ENCODE results near the gene ZNF490.
"Not testable (repeated sequence)": the region's sequence is repeated elsewhere in the genome, so short reads cannot be mapped to it uniquely, and the experiment has no call there.

ZNF490 gene

DNA sequence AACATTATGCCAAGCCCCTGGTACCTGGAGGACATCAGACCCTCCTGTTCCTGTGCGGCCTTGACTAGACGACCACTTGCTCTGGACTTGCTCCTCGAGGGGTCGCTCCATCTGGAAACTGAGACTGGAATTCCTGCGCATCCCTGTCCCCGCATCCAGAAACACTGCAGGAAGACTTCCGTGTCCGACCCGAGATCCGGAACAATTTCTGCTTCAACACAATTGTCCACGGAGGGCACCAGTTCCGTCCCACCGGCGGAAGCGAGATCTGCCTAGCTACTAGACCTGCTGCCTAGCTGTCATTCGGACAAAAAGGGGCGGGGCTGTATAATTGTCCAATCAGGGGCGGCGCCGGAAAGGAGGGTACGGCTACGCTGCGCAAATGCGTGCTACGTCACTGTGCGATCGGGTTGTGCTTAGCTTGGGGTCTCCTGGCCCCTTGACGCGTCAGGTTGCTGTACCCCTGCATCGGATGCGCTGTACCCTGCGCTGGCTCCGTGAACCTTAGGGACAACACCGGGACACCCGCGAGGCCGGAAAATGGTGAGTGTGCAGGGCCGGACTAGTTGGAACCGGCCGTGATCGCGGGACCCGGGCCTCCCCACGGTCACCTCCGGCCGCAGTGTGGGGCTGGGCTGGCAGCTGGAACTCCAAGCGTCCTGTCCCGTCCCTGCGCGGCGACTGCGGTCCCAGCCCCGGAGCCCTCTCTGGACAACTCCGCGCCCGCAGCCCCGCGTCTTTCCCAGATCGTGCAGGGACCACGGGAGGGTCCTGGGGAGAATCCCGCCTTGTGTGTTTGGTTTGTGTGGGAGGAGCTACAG lies at the start of gene ZNF490, which contains the start of gene ZNF791:
Gene ZNF490, minus strand, starts transcription at position 274 of the 821 bp plus-strand sequence. Its CDS starts 133 bp downstream, at position 141.
Gene ZNF791, plus strand, starts transcription at position 381 of the 821 bp plus-strand sequence. Its CDS starts 160 bp downstream, at position 541.
- DNase-seq (ENCODE audit: low read depth, low spot score) = peak; percentile 73
- H3K27ac ChIP-seq = peak within 1 kb of the TSS; percentile 88

DNA sequence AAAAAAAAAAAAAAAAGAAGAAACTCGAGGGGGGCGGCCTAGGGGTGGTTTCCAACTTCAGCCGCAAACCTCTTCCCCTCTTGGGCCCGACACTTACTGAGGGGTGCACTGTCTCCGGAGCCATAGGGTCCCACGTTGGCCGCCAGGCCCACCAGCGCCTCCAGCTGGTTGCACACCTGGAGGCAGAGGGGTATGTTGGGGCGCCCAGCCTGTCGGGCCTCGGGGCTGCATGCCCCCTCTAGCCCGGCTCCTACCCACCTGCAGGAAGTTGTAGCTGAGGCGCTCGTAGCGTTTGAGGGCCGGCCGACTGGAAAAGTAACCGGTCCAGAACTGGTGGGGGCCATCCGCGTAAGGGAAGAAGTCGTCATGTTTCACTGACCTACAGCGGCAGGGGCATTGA lies 47.4 kb upstream of the ZNF490 start:
- H3K27ac ChIP-seq = no peak overlapping the region
- no peak for DNase-seq (ENCODE audit: low read depth, low spot score)

DNA sequence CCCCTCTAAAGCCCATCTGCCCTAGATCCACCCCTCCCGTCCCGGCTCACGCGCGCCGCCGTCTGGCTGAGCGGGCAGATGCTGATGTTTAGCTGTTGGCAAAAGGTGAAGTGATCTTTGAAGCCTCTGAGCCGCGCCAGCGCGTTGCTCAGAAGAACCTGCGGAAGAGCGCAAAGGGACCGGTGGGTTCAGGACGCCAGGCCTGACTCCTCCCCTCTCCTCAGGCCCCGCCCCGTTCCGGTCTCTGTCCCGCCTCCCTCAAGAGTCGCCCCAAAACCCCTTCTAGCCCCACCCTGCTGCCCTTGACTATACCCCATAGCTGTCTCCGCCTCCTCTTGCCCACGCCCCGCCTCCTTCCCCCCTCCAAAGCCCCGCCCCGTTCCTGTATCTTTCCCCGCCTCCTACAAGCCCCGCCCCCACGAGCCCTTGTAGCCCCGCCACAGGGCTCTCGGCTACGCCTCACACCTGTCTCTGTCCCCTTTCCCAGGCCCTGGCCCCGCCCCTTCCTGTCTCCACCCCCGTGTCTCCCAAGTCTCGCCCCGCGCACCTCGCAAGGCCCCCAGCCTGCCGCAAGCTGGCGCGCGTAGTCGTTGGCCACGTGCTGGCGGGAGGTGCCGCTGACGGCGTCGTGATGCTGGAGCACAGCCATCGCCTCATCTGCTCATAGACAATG lies 46.4 kb upstream of the ZNF490 start:
- H3K27ac ChIP-seq = no peak overlapping the region
- DNase-seq (ENCODE audit: low read depth, low spot score) = no peak

DNA sequence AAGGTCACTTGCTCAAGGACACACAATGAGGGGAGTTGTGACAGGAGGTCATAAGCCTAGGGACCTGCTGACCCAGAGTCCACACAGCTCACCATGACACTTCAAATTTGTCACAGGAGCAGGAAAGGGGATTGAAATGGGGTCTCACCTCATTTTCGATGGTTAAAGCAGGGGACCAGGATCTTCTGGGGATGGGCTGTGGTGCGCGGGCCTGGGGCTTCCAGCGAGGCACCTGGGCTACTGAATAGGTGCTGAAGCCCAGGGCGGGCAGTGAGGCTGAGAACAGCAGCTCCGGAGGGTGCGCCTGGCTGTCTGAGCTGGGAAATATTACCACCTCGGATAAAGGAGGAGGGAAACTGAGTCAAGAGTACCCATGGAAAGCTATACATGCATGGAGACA lies 44.9 kb upstream of the ZNF490 start:
- H3K27ac ChIP-seq = no peak overlapping the region
- no peak for DNase-seq (ENCODE audit: low read depth, low spot score)

DNA sequence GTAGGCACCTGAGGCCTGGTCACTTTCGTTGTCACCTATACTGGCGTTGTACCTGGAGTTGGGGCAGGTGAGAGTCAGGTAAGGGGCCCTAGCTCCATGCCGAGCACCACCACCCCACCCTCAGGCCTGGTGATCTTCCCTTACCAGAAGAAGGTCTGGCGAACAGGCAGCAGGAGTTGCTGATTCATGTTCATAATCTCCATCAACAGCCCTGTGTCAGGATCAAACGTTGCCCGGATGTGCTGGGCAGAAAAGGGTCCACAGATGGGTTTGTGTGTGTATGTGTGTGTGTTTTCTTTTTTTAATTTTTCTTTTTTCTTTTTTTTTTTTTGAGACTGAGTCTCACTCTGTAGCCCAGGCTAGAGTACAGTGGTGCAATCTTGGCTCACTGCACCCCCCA lies 41.6 kb upstream of the ZNF490 start:
- no peak for DNase-seq (ENCODE audit: low read depth, low spot score)
- H3K27ac ChIP-seq = no peak overlapping the region

DNA sequence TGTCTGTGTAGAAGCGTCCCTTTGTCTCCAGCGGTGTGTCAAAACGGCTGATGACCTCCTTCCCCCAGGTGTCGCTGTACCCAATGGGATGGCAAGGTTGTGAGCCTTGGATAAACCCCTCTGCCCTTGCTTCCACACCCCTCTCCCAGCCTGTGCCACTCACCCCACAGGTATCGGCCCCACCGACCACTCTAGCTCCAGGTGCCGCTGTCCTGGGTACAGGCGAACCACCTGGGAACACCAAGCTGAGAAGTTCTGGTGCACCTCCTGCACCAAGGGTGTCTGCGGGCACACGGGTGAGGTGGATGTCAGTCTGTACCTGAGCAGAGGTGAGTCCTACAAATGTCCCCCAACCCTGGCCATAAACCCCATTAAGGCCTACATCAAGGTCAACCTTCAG lies 39.3 kb upstream of the ZNF490 start:
- DNase-seq (ENCODE audit: low read depth, low spot score) = no peak
- H3K27ac ChIP-seq = no peak overlapping the region

DNA sequence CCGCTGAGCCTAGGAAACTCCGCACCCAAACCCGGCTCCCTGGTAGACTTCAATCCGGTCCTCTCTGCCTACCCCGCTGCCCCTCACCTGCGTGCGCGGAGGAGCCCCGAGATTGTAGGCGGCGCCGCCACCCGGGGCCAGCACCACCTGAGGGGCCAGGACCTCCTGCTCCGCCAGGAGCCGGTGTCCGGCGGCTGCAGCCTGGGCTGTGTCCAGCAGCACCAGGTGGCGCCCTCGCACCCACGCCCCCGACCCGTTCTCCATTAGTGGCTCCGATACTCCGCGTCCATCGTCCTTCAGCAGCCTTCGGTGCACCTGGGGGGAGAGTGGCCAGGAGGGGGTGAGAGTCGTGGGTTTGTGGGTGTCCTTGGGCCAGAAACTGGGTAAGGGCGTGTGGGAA lies 37.5 kb upstream of the ZNF490 start:
- DNase-seq (ENCODE audit: low read depth, low spot score) = no peak
- H3K27ac ChIP-seq = no peak overlapping the region

DNA sequence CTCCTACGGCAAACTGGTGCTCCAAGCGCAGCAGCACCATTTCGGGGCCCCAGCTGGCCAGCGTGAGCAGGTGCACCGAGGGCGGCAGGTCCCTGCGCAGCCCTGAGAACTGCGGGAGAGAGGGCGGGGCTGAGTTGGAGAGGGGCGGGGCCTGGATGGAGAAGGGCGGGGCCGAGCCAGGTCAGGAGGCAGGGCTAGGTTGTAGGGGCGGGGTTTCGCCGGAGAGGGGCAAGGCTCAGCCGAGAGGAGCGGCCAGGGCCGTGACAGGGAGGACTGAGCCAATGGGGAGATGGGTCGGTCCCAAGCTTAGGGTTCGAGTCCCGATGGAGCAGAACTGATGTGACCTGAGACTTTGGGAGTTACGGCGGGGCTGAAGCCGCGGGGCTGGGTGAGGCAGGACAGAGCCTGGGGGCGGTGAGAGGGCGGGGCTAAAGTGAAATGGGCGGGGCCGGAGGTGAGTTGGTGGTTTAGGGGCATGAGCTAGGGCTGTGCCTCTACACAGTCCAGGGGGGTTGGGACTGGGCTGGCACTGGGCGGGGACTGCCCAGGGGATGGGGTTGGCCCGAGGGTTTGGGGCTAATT lies 37.0 kb upstream of the ZNF490 start:
- no peak for DNase-seq (ENCODE audit: low read depth, low spot score)
- H3K27ac ChIP-seq = no peak overlapping the region

DNA sequence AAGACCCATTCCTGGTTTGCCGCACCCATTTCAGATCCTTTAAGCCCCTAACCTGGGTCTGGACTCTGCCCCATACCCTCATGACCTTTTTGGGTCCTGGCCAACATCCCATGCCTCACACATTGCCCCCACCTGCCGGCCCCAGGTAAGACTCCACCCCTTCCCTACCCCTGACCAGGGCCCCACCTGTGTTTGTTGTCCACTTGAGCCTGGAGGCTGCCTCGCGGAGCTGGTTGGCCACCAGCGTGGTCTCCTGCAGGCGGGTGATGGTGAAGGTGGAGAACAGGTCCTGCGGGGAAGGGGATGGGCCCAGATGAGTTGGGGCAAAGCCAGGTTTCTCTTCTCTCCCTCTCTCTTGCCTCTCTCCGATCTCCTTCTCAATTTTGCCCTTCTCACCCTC lies 36.4 kb upstream of the ZNF490 start:
- no peak overlapping the region for H3K27ac ChIP-seq
- DNase-seq (ENCODE audit: low read depth, low spot score) = no peak

DNA sequence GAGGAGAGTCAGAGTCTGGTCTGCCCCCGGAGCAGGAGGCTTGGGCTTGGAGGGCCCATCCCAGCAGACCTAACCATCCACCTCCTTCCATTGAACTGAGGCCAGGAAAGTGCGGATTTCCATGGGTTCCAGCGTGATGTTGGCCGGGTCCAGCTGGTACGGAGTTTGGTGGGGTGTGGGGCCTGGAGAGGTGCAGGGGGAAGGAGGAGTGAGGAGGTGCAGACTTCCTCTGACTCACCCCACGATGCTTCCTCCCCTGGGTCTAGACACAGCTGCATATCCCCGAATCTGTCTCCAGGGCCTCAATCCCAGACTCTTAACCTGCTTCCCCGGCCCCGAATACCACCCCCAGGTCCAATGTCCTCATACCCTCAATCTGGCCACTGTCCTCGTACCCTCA lies 35.9 kb upstream of the ZNF490 start:
- no peak for DNase-seq (ENCODE audit: low read depth, low spot score)
- H3K27ac ChIP-seq = no peak overlapping the region

DNA sequence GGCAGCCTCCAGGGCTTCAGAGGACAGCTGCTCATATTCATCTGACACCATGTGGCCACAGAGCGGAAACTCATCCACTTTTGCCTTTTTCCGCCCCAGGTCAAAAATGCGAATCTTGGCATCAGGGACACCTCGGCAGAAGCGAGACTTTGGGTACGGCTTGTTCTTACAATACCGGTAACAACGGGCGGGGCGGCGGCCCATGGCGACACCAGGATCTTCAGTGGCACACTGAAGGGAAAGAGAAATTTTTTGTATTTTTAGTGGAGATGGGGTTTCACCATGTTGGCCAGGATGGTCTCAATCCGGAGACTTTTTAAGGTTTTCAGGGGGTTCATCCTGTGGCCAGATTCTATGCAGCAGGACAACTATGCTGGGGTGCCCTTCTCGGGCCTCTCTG lies 33.1 kb upstream of the ZNF490 start:
- not testable (repeated sequence) for H3K27ac ChIP-seq; DNase-seq (ENCODE audit: low read depth, low spot score)

DNA sequence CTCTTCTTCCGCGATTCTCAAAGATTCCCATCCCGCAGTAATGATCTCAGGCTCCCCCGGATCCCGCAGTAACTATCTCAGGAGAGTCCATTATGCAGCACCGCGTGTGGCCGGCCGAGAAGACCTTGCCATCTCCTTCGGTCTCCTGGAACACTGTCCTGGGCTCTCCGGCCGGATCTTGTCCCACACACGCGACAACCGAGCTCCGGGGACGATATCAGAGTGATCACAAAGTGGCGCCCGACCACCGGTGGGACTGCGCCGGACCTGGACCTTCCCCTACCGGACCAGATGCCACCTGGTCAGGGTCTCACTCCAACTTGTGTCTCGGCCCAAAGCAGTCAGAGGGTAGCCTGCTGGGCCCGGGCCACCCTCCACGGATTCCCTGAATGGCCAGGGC lies 31.9 kb upstream of the ZNF490 start:
- H3K27ac ChIP-seq = no peak overlapping the region
- DNase-seq (ENCODE audit: low read depth, low spot score) = no peak

DNA sequence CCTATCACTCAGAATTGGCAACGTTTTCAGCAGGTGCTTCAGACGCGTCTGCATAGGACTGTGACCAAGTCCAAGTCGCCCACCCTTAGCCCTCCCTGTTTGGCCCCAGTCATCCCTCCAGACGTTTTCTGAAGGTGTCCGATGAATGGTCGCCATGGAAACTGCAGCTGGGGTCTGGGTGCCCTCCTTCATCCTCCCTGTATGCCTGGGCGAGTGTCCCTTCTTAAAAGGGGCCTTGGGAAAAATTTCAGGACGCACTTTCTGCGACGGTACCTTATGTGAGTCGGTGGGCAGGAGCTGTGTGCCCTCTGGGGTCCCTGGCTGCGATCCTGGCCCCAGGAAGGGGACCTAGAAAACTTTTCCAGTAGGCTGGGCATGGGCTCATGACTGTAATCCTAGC lies 30.8 kb upstream of the ZNF490 start:
- no peak overlapping the region for H3K27ac ChIP-seq
- DNase-seq (ENCODE audit: low read depth, low spot score) = no peak

DNA sequence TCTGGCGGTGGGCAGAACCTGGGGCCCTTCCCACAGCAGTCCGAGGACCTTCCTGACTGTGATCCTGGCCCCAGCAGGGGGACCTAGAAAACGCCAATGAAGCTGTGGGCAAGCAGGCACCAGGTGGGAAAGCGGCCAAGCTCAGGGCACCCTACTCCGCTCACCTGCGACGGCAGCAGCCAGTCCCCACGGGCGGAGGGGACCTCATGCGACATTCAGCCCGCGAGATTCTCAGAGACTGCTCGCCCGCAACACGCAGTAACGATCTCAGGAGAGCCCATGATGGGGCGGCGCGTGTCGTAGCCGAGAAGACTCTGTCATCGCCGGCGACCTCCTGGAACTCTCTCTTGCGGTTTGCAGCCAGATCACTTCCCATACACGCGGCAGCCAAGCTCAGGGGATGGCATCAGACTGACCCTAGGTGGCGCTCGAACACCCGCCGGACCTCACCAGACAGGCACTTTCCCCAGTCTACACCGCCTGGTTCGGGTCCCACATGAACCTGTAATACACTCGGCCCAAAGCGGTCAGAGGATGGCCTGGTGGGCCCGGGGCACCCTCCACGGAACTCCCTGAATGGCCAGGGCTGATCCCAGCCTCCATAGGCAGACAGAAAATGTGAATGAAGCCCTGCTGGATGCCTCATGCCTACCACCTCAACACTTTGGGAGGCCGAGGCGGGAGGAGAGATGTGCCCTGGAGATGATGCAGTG lies 29.4 kb upstream of the ZNF490 start:
- peak; percentile 27 for DNase-seq (ENCODE audit: low read depth, low spot score)
- no peak overlapping the region for H3K27ac ChIP-seq

DNA sequence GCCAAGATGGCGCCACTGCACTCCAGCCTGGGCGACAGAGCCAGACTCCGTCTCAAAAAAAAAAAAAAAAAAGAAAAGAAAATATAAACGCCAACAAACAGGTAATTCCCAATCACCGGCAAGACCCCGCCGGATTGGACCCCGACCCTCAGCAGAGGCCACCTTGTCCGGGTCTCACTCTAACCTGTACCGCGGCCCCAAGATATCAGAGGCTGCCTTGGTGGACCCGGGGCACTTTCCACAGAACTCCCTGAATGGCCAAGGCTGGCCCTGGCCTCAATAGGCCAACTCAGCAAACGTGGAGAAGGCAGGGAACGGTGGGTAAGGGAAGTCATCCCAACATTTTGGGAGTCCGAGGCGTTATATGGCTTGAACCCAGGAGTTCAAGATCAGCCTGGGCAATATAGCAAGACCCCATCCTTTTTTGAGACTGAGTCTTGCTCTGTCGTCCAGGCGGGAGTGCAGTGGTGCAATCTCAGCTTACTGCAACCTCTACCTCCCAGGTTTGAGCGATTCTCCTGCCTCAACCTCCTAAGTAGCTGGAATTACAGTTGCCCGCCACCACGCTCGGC lies 28.1 kb upstream of the ZNF490 start:
- no peak overlapping the region for H3K27ac ChIP-seq
- no peak for DNase-seq (ENCODE audit: low read depth, low spot score)

DNA sequence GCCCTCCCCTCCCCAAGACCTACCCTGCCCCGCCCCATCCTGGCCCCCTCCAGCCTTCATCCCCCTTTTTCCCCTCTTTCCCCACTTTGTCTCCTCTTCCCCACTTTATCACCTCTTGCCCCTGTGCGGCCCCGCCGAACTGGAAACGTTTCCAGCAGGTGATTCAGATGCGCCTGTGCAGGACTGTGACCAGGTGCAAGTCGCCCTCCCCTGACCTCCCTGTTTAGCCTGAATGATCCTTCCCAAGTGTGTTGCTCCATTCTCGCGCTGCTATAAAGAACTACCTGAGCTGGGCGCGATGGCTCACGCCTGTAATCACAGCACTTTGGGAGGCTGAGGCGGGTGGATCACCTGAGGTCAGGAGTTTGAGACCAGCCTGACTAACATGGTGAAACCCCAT lies 26.0 kb upstream of the ZNF490 start:
- no peak overlapping the region for H3K27ac ChIP-seq
- no peak for DNase-seq (ENCODE audit: low read depth, low spot score)

DNA sequence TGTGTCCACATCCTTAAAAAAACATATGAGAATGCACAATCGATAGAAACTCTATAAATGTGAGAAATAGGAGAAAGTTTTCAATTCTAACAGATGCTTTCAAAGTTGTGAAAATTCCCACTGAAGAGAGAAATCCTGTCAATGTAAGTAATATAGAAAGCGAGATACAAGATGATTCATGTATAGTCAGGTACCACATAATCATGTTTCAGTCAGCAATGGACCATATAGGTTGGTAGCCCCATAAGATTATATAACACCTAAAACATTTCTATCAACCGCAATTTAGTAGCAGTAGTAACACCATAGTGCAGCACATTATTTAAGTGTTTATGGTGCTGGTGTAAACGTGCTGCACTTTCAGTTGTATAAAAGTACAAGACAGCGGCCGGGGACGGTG lies 18.6 kb upstream of the ZNF490 start:
- no peak overlapping the region for H3K27ac ChIP-seq
- DNase-seq (ENCODE audit: low read depth, low spot score) = no peak

DNA sequence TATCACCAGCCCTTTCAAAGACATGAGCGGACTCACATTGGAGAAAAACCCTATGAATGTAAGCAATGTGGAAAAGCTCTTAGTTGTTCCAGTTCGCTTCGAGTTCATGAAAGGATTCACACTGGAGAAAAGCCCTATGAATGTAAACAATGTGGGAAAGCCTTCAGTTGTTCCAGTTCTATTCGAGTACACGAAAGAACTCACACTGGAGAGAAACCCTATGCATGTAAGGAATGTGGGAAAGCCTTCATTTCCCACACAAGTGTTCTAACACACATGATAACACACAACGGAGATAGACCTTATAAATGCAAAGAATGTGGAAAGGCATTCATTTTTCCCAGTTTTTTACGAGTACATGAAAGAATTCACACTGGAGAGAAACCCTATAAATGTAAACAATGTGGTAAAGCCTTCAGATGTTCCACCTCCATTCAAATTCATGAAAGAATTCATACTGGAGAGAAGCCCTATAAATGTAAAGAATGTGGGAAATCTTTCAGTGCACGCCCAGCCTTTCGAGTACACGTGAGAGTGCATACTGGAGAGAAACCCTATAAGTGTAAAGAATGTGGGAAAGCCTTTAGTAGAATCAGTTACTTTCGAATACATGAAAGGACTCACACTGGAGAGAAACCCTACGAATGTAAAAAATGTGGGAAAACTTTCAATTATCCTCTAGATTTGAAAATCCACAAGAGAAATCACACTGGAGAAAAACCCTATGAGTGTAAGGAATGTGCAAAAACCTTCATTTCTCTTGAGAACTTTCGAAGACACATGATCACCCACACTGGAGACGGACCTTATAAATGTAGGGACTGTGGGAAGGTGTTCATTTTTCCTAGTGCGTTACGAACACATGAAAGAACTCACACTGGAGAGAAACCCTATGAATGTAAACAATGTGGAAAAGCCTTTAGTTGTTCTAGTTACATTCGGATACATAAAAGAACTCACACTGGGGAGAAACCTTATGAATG lies 17.7 kb upstream of the ZNF490 start:
- H3K27ac ChIP-seq = no peak overlapping the region
- DNase-seq (ENCODE audit: low read depth, low spot score) = no peak

DNA sequence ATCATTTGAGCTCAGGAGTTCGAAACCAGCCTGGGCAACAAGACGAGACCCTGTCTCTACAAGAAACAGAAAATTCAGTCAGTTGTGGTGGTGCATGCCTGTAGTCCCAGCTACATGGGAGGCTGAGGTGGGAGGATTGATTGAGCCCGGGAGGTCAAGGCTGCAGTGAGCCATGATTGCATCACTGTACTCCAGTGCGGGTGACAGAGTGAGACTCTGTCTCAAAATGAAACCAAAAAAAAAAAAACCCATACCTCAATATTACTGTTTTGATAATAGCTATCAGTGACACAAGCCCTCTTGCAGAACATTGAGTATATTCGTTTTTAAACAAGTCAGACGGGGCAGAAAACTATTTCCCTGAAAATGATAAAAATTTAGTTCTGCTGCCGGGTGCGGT lies 16.3 kb upstream of the ZNF490 start:
- no peak for DNase-seq (ENCODE audit: low read depth, low spot score)

More for the DNA sequence above, 16.3 kb upstream of the ZNF490 start:
- H3K27ac ChIP-seq = no peak overlapping the region
